Peyer's patch (tissue), 4 donors: ENCODE results near the gene SSRP1. TPM values are rescaled to one million over a fixed set of nuclear protein-coding genes. Genes with fewer than 3 reads are reported as not detected.
A peak's percentile ranks its signal among the peaks of the same experiment; 100 is the strongest.

ENCODE experiments used
- DNase-seq, 3 donors: peaks; one replicate each; pipeline ENCODE4 v3.0.0-alpha.2; 2017 to 2019
- H3K27ac ChIP-seq, 4 donors: fragments of 200-600 bp; sonication (generic); one replicate each; pipeline ENCODE4 v1.5.1; 2016 to 2019
- H3K27me3 ChIP-seq, 2 donors: fragments of 200-600 bp; sonication (generic); one replicate each; pipeline ENCODE4 v1.5.1; 2019
- H3K36me3 ChIP-seq, 3 donors: fragments of 200-600 bp; sonication (generic); one replicate each; pipeline ENCODE4 v1.5.1; 2016 to 2019
- H3K4me1 ChIP-seq, 4 donors: fragments of 200-600 bp; sonication (generic); one replicate each; pipeline ENCODE4 v1.5.1; 2016 to 2019
- H3K4me3 ChIP-seq, 4 donors: fragments of 200-600 bp; sonication (generic); 1 replicate in 3 of 4; 2 replicates in 1 of 4; pipeline ENCODE4 v1.5.1; 2016 to 2019; ENCODE audit warnings: mild to moderate bottlenecking in 1 of 4
- H3K9me3 ChIP-seq, 4 donors: fragments of 200-600 bp; sonication (generic); one replicate each; pipeline ENCODE4 v1.5.1; 2016 to 2019; ENCODE audit warnings: mild to moderate bottlenecking in 1 of 4
- POLR2A ChIP-seq, 2 donors: fragments of 450-650 bp; IDR thresholded peaks; one replicate each; pipeline ENCODE4 v1.5.1; 2017; ENCODE audit warnings: antibody characterized with exemption in 2 of 2, mild to moderate bottlenecking in 2 of 2, moderate library complexity in 2 of 2
- total RNA-seq, 4 donors: library from RNA; depleted of rRNA; stranded (reverse); fragments of >200 nt; gene quantifications; one replicate each; pipeline ENCODE4 v1.1.0, GENCODE V29; 2016
- TF ChIP-seq, protein P1 (sequence below), 6 experiments: fragments of 450-650 bp in 4 of 6; fragments of 200-600 bp in 2 of 6; sonication (generic) in 1 of 6; IDR thresholded peaks; one replicate each; pipeline ENCODE4 v1.5.1; 2017 to 2019; ENCODE audit warnings: antibody characterized with exemption in 6 of 6, mild to moderate bottlenecking in 3 of 6, moderate library complexity in 1 of 6

SSRP1 gene
- total RNA-seq, 4 donors from 2014 or later: 39.9 to 106 (median 50.6) TPM

- Histone ChIP-seq H3K4me3 (no peak overlapping the region), H3K9me3 (no peaks in the 10 kb centered on the region), H3K27ac (no peak overlapping the region), H3K36me3 (no peaks in the 10 kb centered on the region), H3K4me1 (peaks cover 0 to 5% (median 0%) of the 10 kb centered on the region in 4 donors), H3K27me3 (no peaks in the 10 kb centered on the region)
- TF ChIP-seq, protein P1, sequence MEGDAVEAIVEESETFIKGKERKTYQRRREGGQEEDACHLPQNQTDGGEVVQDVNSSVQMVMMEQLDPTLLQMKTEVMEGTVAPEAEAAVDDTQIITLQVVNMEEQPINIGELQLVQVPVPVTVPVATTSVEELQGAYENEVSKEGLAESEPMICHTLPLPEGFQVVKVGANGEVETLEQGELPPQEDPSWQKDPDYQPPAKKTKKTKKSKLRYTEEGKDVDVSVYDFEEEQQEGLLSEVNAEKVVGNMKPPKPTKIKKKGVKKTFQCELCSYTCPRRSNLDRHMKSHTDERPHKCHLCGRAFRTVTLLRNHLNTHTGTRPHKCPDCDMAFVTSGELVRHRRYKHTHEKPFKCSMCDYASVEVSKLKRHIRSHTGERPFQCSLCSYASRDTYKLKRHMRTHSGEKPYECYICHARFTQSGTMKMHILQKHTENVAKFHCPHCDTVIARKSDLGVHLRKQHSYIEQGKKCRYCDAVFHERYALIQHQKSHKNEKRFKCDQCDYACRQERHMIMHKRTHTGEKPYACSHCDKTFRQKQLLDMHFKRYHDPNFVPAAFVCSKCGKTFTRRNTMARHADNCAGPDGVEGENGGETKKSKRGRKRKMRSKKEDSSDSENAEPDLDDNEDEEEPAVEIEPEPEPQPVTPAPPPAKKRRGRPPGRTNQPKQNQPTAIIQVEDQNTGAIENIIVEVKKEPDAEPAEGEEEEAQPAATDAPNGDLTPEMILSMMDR (IDR thresholded peaks at IDR 0.05): no peak
- no peak for TF ChIP-seq POLR2A (IDR thresholded peaks at IDR 0.05)
- no peak for DNase-seq
Observed at GRCh38 chr11:57347336-57347735, 11.6 kb upstream of the SSRP1 start.

GRCh38 chr11:57345555-57346211 lies 10.0 kb upstream of the SSRP1 start:
- DNase-seq: peak; percentile 73 to 92 (median 79)
- H3K4me1 ChIP-seq: peaks cover 0 to 5% (median 0%) of the 10 kb centered on the region in 4 donors

GRCh38 chr11:57344826-57345225 lies 9.1 kb upstream of the SSRP1 start:
- H3K9me3 ChIP-seq: no peaks in the 10 kb centered on the region
- peaks cover 0 to 3% (median 0%) of the 10 kb centered on the region in 4 donors for H3K4me1 ChIP-seq
- DNase-seq: peak in 1 of 3 donors; percentile 28
- TF ChIP-seq, protein P1 (IDR thresholded peaks at IDR 0.05): no peak
- TF ChIP-seq POLR2A (IDR thresholded peaks at IDR 0.05): no peak
- no peaks in the 10 kb centered on the region for H3K27me3 ChIP-seq
- no peak overlapping the region for H3K4me3 ChIP-seq
- no peaks in the 10 kb centered on the region for H3K36me3 ChIP-seq
- H3K27ac ChIP-seq: no peak overlapping the region

More at GRCh38 chr11:57345555-57346211, 10.0 kb upstream of the SSRP1 start:
- Histone ChIP-seq H3K9me3 (no peaks in the 10 kb centered on the region), H3K27ac (no peak overlapping the region), H3K27me3 (no peaks in the 10 kb centered on the region), H3K36me3 (no peaks in the 10 kb centered on the region), H3K4me3 (no peak overlapping the region)
- TF ChIP-seq, protein P1 (IDR thresholded peaks at IDR 0.05): peak; percentile 45 to 85 (median 64)
- no peak for TF ChIP-seq POLR2A (IDR thresholded peaks at IDR 0.05)

GRCh38 chr11:57343825-57344224 lies 8.1 kb upstream of the SSRP1 start:
- TF ChIP-seq, protein P1 (IDR thresholded peaks at IDR 0.05): no peak
- no peak for TF ChIP-seq POLR2A (IDR thresholded peaks at IDR 0.05)
- Histone ChIP-seq H3K4me1 (no peaks in the 10 kb centered on the region), H3K36me3 (no peaks in the 10 kb centered on the region), H3K4me3 (no peak overlapping the region), H3K27ac (no peak overlapping the region), H3K9me3 (no peaks in the 10 kb centered on the region), H3K27me3 (no peaks in the 10 kb centered on the region)
- no peak for DNase-seq

DNA sequence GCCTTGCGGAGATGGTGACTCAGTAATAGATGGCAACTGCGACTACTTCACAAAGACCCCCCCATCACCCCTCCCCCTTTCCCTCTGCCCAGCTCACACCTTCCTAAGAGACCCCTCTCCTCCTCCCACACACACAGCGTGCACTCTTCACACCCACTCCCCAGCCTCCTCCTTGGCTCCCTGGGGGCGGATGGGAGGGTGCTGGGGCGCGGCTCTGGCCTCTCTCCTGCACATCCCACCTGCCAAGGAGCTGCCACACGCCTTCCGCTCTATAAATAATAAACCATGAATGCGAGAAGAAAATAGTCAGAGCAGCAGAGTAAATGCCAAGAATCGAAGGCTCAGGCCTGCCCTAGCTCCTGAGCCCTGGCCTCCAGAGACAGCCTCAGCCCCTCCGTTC lies 7.0 kb upstream of the SSRP1 start:
- H3K27me3 ChIP-seq: no peaks in the 10 kb centered on the region
- DNase-seq: peak in 1 of 3 donors; percentile 21
- no peak overlapping the region for H3K4me3 ChIP-seq
- H3K27ac ChIP-seq: no peak overlapping the region
- H3K36me3 ChIP-seq: no peaks in the 10 kb centered on the region
- TF ChIP-seq, protein P1 (IDR thresholded peaks at IDR 0.05): no peak
- no peak for TF ChIP-seq POLR2A (IDR thresholded peaks at IDR 0.05)
- H3K9me3 ChIP-seq: no peaks in the 10 kb centered on the region
- no peaks in the 10 kb centered on the region for H3K4me1 ChIP-seq
